Pons (tissue), 1 donor: ENCODE measurements around the gene HOXC11.
A peak's percentile ranks its signal among the peaks of the same experiment; 100 is the strongest.

Experiments used
- DNase-seq: peaks from one replicate; pipeline ENCODE4 v3.0.0-alpha.2; 2016; ENCODE audit warnings: low spot score

Gene HOXC11

DNA sequence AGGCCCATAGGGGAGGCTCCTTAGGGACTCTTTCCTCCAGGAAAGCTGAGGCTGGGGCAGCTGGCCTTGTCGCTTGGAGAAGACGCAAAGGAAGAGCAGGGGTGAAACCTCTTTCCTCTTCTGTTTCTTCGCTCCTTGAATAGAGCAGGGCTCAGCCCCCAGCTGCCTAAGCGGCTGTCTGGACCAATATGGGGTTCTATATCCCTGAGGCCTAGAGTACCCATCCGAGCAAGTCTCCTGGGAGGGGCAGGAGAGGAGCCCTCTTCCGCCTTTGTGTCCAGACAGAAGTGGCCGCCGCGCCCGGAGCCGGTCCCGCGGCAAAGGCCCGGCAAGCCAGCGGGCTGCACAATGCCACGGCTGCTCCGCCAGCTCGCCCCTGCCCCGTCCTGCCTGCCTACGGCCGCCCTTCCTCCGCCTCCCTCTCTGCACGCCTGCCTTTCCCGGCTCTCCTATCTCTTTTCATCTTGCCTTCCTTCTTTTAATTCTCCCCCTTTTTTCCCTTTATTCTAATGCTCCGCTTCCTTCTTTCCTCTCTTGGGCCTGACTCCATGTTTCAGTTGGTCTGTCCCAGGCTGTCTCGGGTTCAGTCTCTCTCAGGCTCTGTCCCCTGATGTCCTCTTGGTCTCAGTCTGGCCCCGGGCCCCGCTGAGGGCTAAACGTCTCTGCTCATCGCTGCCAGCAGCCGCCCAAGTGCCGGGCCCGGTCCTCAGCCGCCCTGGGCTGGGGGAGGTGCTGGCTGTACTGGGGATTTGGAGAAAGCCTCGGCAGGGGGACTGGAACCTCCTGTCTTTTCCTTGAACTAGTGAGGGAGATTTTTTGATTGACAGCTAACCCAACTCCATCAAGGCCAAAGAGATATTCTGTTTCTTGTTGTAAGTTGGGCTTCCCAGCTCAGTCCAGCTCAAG lies 24.5 kb downstream of the HOXC11 start:
- DNase-seq = no peak

DNA sequence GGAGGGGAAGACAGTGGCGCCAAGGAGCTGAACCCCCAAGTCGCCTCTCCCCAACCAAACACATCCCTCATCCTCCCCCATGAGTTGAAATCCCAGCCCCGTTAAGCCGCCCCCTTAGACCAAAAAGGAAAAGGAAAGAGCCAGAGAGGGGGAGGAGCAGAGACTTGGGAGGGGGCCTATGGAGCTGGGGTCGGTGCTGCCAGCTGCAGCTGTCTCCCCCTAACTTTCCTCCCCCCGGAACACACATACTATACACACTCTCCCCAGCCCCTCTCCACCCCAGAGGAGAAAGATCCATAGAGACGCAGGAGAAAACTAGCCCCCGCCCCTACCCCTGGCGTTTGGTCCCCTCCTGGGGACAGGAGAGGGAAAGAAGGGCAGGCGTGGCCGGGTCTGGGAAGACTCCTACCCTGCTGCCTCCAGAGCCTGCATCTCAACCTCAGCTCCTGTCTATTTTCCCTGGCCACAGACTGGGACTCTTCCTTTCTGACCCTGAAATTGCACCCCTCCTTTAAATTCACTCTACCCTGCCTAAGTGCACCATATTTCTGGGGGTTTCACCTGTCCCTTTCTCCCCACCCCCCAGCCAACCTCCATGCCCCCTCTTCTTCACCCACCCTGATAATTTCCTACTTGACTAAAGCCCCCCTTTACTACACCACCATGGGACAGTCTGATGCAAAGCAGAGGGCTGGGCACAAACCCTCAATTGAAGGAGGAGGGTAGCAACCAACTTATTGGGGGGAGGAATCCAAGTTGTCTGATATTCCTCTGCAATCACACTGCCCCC lies 25.4 kb downstream of the HOXC11 start:
- DNase-seq = no peak

DNA sequence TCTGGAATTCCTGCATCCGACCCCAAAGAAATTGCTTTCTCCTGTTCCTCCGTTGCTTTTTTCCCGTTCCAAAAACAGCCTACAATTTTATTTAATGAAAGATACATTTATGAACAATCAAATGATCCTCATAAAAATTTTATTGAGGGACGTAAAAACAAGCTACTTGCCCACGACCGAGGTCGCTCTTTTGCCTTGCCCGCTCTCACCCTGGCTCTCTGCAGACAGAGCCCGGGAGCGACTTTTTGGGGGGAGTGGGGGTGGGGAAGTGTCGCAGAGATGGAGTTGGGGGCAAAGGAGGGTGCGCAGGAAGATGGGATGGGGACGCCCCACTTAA lies 25.9 kb downstream of the HOXC11 start:
- no peak for DNase-seq

DNA sequence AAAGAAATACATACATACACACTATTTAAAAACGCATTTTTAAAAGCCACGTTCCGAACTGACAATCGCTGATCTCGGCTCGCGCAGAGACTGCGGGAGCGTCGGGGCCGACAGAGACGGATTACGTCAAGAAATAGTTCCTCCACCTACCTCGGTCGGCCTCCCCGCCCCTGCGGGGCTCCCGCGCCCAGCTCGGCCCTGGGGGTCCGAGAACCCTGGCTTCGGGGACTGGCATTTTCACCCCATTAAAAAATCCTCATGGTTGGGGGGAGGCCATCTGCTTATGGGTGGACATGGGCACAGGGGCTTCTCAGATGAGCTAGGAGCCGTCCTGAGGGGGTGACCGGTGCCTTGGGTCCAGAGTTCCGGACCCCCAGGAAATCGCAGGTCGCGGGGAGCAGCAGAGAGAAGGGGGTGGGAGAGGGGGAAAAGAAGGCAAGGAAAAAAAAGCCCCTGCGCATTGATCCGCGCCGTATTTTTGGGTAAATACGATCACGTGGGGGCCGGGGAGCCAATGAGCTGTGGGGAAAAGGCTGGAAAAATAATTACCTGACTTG lies 26.7 kb downstream of the HOXC11 start:
- no peak for DNase-seq

DNA sequence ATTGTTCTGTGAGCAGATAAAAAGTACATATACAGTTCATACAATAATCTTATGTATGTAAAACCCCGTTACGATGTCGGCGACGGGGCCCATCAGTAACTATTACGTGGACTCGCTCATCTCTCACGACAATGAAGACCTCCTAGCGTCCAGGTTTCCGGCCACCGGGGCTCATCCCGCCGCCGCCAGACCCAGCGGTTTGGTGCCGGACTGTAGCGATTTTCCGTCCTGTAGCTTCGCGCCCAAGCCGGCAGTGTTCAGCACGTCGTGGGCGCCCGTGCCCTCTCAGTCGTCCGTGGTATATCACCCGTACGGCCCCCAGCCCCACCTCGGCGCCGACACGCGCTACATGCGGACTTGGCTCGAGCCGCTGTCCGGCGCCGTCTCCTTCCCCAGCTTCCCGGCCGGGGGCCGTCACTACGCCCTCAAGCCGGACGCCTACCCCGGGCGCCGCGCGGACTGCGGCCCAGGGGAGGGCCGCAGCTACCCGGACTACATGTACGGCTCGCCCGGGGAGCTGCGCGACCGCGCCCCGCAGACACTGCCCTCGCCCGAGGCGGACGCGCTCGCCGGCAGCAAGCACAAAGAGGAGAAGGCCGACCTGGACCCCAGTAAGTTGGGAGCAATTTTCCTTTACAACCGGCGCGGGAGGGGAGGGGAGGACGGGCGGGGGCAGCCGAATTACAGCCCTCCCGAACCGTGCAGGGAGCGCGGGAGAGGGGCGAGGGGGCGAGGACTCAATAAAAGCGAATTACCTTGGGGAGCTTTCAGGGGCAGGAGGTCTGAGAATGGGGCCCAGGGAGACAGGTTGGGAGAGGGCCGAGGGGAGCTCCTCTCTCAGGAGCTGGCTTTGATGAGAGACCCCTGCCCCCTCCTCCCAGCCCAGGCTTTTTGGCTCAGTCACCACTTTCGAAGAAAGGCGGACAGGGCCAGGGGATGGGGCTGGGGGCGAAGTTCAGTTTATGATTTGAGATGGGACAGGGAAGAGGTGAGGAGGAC lies 27.5 kb downstream of the HOXC11 start, which contains the start of gene HOXC9:
TSS of gene HOXC9 (plus strand) at position 46 of the 999 bp plus-strand sequence. CDS start at position 74, 28 bp downstream.
- no peak for DNase-seq

DNA sequence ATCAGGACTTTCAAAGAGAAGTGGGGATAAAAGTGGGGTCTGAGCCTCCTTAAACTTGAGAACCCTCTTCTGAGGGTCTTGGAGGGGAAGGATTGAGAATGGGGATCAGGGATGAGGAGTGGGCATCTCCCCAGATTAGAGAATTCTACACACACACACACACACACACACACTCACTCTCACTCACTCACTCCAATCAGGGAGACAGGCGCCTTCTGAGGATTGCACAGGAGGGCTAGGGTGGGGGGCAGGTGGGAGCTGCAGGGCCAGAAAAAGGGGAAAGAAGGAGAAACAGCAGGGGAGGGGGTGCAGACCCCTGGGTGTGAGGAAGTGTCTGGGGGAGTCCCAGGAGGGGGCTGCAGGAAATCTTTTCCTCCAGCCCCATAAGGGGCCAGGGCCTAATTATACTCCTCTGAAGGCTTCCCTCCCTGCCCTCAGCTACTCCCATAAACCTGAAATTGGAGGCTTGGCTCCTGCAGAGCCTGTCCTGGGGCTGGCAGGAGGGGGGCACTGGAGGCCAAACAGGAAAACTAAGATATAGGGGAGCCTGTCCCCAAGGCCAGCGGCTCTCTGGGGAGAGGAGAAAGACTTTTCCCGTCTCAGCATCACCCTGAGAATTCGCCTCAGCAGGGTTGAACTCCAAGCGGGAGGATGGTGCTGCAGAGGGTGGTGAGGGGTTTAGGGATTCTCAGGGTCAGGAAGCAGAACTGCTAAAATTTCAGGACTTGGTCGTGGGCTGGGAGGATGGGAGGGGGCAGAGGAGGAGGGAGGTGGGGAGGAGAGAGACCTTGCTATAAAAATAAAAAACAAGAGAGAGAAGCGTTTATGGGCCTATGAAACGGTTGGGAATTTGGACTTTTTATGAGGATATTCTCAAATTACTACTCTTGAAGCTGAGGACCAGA lies 28.6 kb downstream of the HOXC11 start:
- DNase-seq = no peak

DNA sequence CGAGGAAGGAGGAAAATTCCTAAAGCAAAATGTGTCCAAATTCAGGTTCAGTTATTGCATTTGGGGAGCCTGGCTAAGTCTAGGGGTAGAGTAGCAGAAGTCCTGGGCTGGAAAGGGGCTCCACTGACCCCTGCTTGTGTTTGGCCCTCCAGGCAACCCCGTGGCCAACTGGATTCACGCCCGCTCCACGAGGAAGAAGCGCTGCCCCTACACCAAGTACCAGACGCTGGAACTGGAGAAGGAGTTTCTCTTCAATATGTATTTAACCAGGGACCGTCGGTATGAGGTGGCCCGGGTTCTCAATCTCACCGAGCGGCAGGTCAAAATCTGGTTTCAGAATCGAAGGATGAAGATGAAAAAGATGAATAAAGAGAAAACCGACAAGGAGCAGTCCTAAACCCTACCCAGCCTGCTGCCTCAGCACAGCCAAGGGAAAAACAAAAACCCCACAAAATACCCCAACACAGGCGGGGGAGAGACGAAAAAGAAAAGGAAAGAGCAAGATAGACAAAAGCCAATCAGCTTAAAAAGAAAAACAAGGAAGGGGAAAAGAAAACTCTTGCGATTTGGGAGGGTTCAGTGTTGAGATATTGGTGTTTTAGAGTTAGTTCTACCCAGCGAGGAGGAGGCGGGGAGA lies 29.5 kb downstream of the HOXC11 start:
- DNase-seq = no peak

DNA sequence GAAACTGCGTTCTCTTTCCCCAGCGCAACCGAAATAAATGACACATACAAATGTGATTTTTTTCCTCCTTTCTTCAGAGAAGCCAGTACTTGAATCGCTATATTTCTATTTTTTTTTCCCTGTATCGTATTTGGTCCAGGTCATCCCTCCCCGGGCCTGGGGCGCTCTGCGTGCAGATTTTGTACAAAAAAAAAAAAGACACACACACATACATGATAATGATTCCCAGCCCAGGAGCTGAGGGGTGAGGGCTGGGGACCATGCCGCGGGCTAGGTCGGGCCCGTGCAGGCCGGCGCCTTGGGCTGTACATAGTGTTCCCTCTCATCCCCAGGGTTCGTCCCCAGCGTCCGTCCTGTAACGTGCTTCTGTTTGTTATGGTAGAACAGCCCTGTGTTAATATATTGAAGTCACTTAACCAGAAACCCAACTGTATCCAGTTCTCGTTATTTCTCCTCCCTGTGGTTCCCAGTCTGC lies 30.0 kb downstream of the HOXC11 start:
- DNase-seq = no peak

DNA sequence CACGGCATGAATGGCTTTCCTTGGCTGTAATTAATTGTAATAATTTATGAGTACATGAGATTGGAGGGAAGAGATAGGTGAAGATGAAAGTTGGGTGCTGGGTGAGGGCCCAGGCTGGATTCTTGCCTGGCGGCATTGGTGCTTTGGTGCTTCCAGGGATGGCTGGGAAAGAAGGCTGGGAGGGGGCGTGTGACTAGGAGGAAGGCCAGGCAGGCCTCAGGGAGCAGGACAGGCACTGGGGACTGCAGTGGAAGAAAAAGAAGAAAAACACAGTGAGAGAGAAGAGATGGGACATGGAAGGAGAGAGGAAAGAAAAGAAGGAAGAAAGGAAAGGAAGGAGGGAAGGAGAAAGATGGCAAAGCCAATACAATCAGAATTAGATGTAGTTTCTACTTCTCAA lies 30.7 kb downstream of the HOXC11 start:
- no peak for DNase-seq

DNA sequence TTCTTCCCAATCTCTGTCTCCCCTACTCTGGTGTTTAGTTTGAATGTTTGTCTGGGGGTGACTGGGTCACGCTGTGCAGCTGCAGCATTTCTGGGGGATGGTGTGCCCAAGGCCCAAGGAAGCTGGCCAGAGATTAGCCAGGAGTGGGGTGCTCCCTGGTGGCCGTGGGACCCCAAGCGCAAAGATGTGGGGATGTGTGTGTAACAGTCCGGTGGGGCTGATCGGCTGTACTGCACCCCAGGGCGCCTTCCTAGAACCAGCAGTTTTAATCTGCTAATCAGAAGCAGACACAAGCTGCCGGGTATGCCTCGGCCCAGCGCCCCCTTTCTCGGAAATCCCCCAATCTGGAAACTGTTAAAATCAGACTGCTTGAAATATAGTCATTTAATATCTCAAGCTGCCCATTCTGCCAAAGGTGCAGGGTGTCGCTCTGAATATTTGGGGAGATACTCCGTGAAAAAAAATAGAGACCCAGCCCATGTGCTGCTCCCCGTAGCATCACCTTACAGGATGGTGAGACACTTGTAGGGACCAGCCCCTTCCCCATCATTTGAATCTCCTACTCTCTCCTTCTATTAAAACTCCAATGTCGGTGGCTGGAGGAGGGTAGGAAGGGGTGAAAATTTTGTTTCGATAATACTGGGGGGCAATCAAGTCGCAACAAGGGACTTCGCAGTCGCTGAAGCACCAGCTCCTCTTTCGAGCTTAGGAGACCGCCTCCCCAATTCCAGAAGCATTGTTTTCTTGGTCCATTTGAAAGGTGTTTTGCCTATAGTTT lies 31.3 kb downstream of the HOXC11 start:
- no peak for DNase-seq

DNA sequence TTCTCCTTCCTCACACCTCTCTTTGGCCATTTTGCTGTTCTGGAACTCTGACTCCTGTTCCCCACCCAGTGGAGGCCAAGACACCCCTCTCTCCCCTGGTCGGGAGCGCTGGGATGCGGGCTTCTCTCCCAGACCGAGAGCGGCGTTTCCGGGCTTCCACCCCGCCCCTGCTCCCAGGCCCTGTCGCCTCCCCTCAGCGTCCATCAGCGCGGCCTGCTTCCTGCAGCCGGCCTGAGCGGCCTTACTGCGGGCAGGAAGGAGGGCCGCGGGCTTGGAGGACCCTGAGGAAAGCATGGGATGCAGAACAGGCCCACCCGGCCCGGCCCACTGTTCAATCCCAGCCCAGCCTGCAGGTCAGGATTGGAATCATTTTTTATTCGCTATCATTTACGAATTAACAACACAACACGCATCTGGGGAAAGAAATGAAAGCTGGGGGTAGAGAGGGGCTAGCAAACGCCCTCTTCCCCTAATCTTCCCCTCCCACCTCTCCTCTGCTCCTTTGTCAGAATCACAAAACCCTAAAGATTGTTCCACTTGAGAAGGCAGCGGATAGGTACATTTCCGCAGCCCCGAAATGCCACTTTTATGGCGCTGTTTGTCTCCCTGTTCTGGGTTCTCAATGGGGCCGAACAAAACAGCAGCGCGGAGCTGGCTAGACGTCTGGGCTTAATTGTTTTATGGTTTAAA lies 32.1 kb downstream of the HOXC11 start:
- DNase-seq = no peak

DNA sequence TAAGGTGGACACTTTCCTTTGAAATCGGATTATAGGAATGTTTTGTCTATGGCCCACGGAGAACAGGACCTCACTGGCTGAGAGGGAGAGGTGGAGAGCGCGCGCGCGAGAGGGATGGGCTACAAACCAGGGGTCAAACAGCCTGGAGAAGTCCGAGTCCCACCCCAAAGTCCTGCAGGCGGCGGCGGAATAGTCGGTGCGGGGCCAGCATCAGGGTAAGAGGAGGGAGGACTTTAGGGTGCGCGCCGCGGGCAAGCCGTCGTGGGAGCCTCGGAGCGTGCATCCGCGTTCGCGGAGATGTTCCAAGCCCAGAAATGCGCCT lies 32.6 kb downstream of the HOXC11 start:
- no peak for DNase-seq

DNA sequence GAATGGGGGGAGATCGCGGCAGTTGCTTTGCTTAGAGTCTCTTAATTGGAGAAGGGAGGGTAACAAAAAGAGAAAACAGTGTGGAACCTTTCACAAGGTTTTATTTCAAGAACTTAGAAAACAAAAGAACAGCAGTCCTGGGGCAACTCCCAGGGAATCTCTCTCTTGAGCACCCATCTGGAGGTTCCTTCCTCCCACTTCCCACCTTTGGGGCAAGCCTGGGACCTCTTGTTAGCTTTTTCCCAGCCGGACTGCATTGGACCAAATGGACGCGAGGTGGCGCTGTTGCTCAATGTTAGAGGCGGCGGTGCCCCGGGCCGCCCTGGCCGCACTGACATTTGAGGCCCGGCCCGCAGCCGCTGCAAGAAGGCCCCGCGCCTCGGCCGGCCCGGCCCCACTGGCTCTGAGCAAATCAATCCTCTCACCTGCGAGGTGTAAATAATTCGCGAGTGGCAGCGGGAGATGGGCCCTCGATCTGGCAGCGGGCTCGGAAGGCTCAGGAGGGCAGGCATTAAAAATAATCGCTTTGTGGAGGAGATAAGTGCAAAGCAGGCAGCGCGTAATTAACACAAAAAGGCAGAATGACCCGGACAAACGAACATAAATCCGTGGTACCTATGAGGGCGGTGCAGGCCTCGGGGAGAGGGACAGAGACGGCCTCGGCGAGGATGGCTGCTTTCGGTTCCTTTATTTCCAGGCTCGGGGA lies 33.1 kb downstream of the HOXC11 start:
- DNase-seq = peak; percentile 77

DNA sequence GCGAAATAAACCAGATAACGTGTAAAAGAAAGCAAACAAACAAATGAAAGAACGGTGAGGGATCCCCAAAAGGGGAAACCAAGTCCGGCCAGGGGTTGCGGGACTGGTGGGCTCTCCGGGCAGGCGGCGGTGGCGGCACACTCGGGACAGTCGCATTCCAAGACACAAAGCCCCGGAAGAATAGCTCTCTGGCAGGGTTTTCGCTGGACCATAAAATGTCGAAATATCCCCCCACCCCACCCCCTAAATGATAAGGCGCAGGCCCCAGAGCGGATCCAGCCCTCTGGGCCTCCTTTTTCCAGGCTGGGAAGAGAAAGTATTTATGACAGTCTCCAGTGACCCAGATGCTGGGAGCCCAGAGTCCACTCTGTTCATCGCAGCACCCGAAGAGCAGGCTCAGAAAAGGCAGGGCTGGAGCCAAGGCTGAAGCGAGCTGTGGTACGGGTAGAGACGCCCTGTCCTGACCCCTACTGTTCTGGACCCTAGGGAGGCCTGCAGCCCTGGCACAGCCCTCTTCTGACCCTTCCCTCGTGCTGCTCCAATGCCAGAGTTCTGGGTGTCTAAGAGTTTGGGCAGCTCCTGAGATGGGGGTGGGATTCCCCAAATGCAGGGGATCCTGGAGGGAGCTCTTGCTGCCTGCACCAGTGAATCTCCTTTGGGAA lies 33.8 kb downstream of the HOXC11 start:
- DNase-seq = no peak

DNA sequence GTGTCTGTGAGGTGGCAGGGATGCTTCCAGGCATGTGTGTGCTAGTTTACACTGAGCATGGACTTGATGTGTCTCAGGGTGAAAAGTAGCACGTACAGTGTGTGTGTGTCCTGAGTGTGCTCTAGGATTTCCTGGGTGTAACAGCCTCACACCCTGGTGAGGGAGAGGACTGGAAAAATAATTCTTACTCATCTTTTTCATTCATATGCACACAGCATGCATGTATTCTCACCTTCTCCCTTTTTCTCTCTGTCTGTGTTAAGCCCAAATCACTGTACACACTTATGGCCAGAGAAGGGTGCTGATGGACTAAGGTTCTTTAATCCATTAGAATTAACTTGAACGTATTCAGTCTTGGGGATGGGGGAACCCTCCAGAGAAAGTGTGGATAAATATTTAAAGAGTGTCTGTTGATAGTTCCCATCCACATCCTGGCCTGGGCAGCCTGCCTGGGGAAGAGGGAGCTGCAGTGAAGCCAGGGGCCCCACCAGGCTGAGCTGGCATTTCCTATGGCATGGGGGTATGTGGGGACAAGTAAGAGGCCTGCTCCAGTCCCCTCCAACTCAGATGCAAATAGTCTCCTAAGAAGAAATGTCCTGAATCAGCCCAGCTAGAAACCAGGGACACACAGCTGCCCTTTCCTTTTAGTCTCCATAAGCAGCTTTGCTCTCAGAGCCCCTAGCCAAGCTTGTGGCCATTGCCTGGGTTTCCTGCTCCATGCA lies 34.8 kb downstream of the HOXC11 start:
- no peak for DNase-seq

DNA sequence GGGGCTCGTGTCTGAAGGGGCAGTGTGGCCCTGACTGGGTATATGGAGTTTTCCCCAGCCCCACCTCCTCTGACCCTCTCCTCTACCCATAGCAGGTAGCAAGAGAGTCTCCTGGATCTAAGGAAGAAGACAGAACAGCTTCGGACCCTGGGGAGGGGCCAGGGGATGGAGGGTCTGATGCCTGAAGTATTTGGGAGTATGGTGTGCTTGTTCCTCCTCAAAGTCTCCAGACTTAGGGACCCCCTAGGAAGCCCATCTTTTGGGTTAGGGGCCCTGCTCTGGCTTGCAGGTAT lies 35.3 kb downstream of the HOXC11 start:
- DNase-seq = no peak
